GM12875 (cell line): ENCODE measurements around the gene ERRFI1.
A peak's percentile ranks its signal among the peaks of the same experiment; 100 is the strongest.

ENCODE experiments used
- H3K4me3 ChIP-seq: one replicate; pipeline ENCODE4 v1.5.1; 2011; ENCODE audit warnings: low read depth, low read length, control low read depth
- CTCF ChIP-seq: IDR thresholded peaks from 2 replicates; pipeline ENCODE4 v1.5.1; 2011; ENCODE audit warnings: low read depth, mild to moderate bottlenecking, control low read depth, inconsistent platforms, low read length, moderate library complexity, borderline replicate concordance; ENCODE audit not compliant: insufficient read depth

ERRFI1 gene

GRCh38 chr1:7988576-7988975 is 37.5 kb downstream of the ERRFI1 start:
- no peak overlapping the region for H3K4me3 ChIP-seq
- no peak for TF ChIP-seq CTCF

- H3K4me3 ChIP-seq, result no peak overlapping the region
- TF ChIP-seq CTCF, result no peak
Measured at GRCh38 chr1:7987528-7987927, 38.6 kb downstream of the ERRFI1 start.

GRCh38 chr1:7985851-7986612 is 40.1 kb downstream of the ERRFI1 start:
- no peak for TF ChIP-seq CTCF

GRCh38 chr1:7984811-7985210 is 41.3 kb downstream of the ERRFI1 start:
- no peak overlapping the region for H3K4me3 ChIP-seq
- TF ChIP-seq CTCF, result no peak

More at GRCh38 chr1:7985851-7986612, 40.1 kb downstream of the ERRFI1 start:
- H3K4me3 ChIP-seq, result no peak overlapping the region

- no peak for TF ChIP-seq CTCF
- H3K4me3 ChIP-seq, result no peak overlapping the region
Measured at GRCh38 chr1:7983086-7983778, 42.9 kb downstream of the ERRFI1 start.

GRCh38 chr1:7980984-7981383 is 45.1 kb downstream of the ERRFI1 start:
- no peak for TF ChIP-seq CTCF
- no peak overlapping the region for H3K4me3 ChIP-seq

- no peak overlapping the region for H3K4me3 ChIP-seq
- peak; percentile 86 for TF ChIP-seq CTCF
Measured at GRCh38 chr1:7975212-7975865, 50.8 kb downstream of the ERRFI1 start.
